Cardiac fibroblast (primary cell): ENCODE measurements around the gene TMEM134.

Experiments used
- DNase-seq, 2 donors: peaks; one replicate each; pipeline versions ENCODE4 v3.0.0 to v3.0.0-alpha.2; 2010; ENCODE audit warnings: low read depth in 2 of 2
- H3K4me3 ChIP-seq, 2 donors: replicated peaks in 1 of 2; 1 replicate in 1 of 2; 2 replicates in 1 of 2; pipeline ENCODE4 v1.5.1; 2011; ENCODE audit warnings: low read depth in 2 of 2, low read length in 2 of 2, mild to moderate bottlenecking in 2 of 2, moderate library complexity in 1 of 2
- TF ChIP-seq, protein P1 (sequence below): IDR thresholded peaks from one replicate; pipeline ENCODE4 v1.5.1; 2011; ENCODE audit warnings: low read depth, mild to moderate bottlenecking, low read length, inconsistent platforms

The TMEM134 gene

DNA sequence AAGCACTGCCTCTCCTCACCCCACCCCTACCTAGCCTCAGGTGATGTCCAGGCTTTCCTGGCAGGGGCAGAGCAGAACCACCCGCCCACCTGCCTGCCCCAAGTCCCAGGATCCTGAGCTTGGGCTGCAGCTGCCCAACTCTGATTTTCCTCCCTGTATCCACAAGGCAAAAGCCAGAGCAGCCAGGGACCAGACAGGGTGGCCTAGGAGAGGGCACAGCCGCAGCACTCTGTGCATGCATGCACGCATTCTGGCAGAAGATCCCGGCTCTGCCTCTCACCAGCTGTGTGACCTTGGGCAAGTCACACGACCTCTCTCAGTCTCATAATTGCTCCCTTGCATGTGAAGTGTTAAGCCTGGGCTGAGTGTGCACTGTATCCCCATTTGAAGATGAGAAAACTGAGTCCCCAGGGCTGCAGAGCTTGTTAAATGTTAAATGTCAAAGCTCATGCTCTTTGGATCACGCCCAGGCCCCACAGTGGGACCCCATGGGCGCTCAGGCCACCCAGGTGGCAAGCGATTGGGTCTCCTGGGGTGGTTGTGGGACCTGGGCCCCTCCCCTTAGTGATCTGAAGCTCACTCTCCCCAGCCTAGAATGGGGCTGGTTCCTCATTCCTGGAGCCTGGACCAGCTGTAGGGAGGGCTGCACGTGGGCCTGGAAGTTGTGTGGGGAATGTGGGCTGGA, 56.4 kb downstream of the TMEM134 start:
- no peak for DNase-seq
- TF ChIP-seq, protein P1, sequence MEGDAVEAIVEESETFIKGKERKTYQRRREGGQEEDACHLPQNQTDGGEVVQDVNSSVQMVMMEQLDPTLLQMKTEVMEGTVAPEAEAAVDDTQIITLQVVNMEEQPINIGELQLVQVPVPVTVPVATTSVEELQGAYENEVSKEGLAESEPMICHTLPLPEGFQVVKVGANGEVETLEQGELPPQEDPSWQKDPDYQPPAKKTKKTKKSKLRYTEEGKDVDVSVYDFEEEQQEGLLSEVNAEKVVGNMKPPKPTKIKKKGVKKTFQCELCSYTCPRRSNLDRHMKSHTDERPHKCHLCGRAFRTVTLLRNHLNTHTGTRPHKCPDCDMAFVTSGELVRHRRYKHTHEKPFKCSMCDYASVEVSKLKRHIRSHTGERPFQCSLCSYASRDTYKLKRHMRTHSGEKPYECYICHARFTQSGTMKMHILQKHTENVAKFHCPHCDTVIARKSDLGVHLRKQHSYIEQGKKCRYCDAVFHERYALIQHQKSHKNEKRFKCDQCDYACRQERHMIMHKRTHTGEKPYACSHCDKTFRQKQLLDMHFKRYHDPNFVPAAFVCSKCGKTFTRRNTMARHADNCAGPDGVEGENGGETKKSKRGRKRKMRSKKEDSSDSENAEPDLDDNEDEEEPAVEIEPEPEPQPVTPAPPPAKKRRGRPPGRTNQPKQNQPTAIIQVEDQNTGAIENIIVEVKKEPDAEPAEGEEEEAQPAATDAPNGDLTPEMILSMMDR = no peak
- H3K4me3 ChIP-seq = no peak overlapping the region

DNA sequence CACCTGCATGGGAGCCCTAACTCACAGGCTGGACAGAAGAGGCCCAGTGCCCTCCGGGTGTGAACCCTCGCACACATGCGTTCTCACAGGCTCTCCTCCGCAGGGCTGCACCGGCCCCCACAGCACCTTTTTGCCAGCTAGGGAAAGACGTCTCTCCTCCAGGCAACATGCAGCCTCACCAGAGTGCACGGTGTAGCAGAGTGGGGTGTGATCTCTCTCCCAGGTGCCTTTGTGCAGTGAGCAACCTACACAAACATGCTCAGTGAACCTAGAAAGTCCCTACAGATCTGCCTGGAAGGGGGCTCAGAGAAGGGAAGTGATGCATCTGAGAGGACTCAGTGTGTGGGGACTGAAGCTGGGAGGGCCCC, 57.3 kb downstream of the TMEM134 start:
- TF ChIP-seq, protein P1 = no peak
- no peak for DNase-seq
- H3K4me3 ChIP-seq = no peak overlapping the region
